ENCODE measurements around the gene TRANK1.

Gene TRANK1

DNA sequence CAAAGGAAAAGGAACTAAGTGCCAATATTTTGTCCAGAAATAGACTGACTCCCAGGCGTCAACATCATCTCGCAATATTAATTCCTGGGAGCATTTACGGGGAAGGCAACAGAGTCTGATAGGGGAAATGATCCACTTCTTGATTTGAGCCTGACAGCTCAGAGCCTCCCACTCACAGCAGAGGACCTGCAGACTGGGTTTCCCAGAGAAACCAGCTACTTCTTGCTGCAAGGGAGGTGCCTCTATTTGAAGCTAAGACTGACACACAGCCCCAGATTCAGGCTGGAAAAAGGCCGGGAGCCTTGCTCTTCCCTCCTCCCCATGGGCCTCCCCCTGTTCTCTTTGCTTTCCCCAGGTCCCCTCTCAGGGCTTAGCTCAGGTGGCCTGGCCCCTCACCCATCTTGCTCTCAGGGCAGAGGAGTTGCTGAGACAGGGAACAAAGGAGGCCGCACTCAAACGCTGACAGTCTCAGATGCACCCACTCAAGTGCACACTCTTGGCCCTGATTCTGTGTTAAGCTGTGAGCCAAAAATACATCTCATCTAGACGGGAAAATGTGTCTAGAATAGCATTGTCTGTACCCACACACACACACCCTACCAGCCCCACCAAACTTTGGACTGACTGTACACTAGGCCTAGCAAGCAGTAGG, 130.7 kb downstream of the TRANK1 start:
- TF ChIP-seq, protein P1, sequence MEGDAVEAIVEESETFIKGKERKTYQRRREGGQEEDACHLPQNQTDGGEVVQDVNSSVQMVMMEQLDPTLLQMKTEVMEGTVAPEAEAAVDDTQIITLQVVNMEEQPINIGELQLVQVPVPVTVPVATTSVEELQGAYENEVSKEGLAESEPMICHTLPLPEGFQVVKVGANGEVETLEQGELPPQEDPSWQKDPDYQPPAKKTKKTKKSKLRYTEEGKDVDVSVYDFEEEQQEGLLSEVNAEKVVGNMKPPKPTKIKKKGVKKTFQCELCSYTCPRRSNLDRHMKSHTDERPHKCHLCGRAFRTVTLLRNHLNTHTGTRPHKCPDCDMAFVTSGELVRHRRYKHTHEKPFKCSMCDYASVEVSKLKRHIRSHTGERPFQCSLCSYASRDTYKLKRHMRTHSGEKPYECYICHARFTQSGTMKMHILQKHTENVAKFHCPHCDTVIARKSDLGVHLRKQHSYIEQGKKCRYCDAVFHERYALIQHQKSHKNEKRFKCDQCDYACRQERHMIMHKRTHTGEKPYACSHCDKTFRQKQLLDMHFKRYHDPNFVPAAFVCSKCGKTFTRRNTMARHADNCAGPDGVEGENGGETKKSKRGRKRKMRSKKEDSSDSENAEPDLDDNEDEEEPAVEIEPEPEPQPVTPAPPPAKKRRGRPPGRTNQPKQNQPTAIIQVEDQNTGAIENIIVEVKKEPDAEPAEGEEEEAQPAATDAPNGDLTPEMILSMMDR (IDR thresholded peaks at IDR 0.05): no peak
- H3K27me3 ChIP-seq (ENCODE audit: control insufficient read depth, insufficient read depth, low read length): no peaks in the 10 kb centered on the region
- no peak overlapping the region for H3K27ac ChIP-seq
- H3K9ac ChIP-seq: no peak overlapping the region
- H3K4me2 ChIP-seq (ENCODE audit: low read length): no peak overlapping the region
- no peaks in the 10 kb centered on the region for H3K79me2 ChIP-seq
- no peaks in the 10 kb centered on the region for H3K4me1 ChIP-seq
- no peaks in the 10 kb centered on the region for H3K36me3 ChIP-seq (ENCODE audit: control insufficient read depth, insufficient read depth, low read length)
- no peaks in the 10 kb centered on the region for H3K9me3 ChIP-seq (ENCODE audit: control insufficient read depth, low read length)
- H3K4me3 ChIP-seq (ENCODE audit: low read depth, low read length): no peak overlapping the region
- H2AFZ ChIP-seq: no peak overlapping the region

DNA sequence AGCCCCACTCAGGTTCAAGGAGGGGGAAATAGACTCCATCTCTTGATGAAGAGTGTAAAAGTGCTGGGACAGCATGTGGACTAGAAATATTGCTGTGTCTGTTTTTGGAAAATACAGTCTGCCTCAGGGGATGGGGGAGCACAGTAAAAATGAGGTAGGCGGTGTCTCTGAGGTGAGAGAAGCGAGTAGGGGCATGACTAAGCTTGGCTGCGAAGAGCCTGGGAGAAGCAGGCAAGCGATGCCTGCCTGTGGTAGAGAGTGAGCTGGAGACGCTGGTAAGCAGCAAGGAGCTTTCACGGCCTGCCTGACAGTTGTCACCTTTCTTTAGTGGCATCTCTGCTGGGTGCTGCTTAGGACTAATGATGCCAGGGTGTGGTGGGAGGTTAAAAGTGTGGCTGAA, 131.5 kb downstream of the TRANK1 start:
- Histone ChIP-seq H3K4me1 (no peaks in the 10 kb centered on the region), H3K4me2 (ENCODE audit: low read length) (no peak overlapping the region), H3K4me3 (ENCODE audit: low read depth, low read length) (no peak overlapping the region), H2AFZ (no peak overlapping the region), H3K79me2 (no peaks in the 10 kb centered on the region), H3K9ac (no peak overlapping the region), H3K36me3 (ENCODE audit: control insufficient read depth, insufficient read depth, low read length) (no peaks in the 10 kb centered on the region), H3K27ac (no peak overlapping the region), H3K27me3 (ENCODE audit: control insufficient read depth, insufficient read depth, low read length) (no peaks in the 10 kb centered on the region), H3K9me3 (ENCODE audit: control insufficient read depth, low read length) (no peaks in the 10 kb centered on the region)
- TF ChIP-seq, protein P1 (IDR thresholded peaks at IDR 0.05): no peak

DNA sequence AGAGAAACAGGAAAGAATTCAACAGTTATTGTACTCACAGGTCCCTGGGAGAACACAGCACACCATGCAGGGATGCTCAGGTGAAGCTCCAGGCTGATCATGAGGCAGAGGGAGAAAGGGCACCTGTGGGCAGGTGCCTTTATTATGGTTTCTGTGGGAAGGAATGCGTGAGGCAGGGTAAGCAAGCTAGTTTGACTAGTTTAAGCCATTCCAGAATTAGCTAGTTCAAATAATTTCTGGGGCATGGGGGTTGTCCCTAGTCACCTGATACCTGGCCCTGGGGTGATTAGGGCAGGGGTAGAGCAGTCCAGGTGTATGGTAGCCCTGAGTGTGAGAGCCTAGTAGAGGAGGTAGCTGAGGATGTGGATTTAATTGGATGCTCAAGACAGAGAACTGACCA, 132.6 kb downstream of the TRANK1 start:
- Histone ChIP-seq H2AFZ (no peak overlapping the region), H3K27ac (no peak overlapping the region), H3K4me1 (no peaks in the 10 kb centered on the region), H3K9ac (no peak overlapping the region), H3K4me3 (ENCODE audit: low read depth, low read length) (no peak overlapping the region), H3K27me3 (ENCODE audit: control insufficient read depth, insufficient read depth, low read length) (no peaks in the 10 kb centered on the region), H3K9me3 (ENCODE audit: control insufficient read depth, low read length) (no peaks in the 10 kb centered on the region), H3K79me2 (no peaks in the 10 kb centered on the region), H3K36me3 (ENCODE audit: control insufficient read depth, insufficient read depth, low read length) (no peaks in the 10 kb centered on the region), H3K4me2 (ENCODE audit: low read length) (no peak overlapping the region)
- TF ChIP-seq, protein P1 (IDR thresholded peaks at IDR 0.05): no peak

DNA sequence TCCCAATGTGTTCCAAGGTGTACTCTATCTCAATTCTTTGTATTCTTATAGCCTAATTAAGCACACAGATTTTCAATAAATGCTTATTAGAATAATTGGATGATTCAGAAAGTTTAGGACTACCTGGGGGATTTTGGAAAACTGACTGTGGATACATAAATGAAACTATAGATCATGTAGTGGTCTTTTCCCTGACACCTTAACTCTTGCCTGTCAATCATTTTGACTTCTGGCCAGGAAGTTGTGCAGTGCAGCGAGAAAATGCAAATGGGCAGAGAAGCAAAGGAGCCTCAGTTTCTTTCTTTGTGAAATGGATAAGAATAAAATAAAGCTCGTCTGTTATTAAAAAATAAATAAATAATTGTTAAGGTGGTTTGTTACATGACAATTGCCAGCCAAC, 133.1 kb downstream of the TRANK1 start:
- Histone ChIP-seq H3K36me3 (ENCODE audit: control insufficient read depth, insufficient read depth, low read length) (no peaks in the 10 kb centered on the region), H3K27ac (no peak overlapping the region), H3K9me3 (ENCODE audit: control insufficient read depth, low read length) (no peaks in the 10 kb centered on the region), H2AFZ (no peak overlapping the region), H3K79me2 (no peaks in the 10 kb centered on the region), H3K9ac (no peak overlapping the region), H3K27me3 (ENCODE audit: control insufficient read depth, insufficient read depth, low read length) (no peaks in the 10 kb centered on the region), H3K4me3 (ENCODE audit: low read depth, low read length) (no peak overlapping the region), H3K4me2 (ENCODE audit: low read length) (no peak overlapping the region), H3K4me1 (no peaks in the 10 kb centered on the region)
- TF ChIP-seq, protein P1 (IDR thresholded peaks at IDR 0.05): no peak
